Testis (tissue), 2 donors: ENCODE data around the gene GALNT4.

Source experiments
- POLR2A ChIP-seq: fragments of 450-650 bp; IDR thresholded peaks from one replicate; pipeline ENCODE4 v1.6.1; 2017; ENCODE audit warnings: antibody characterized with exemption, mild to moderate bottlenecking, moderate library complexity
- TF ChIP-seq, protein P1 (sequence below), 3 experiments: fragments of 450-650 bp in 2 of 3; fragments of 200-600 bp in 1 of 3; sonication (generic) in 1 of 3; IDR thresholded peaks; one replicate each; pipeline ENCODE4 v1.5.1; 2016 to 2019; ENCODE audit warnings: antibody characterized with exemption in 3 of 3, mild to moderate bottlenecking in 2 of 3, moderate library complexity in 1 of 3

DNA sequence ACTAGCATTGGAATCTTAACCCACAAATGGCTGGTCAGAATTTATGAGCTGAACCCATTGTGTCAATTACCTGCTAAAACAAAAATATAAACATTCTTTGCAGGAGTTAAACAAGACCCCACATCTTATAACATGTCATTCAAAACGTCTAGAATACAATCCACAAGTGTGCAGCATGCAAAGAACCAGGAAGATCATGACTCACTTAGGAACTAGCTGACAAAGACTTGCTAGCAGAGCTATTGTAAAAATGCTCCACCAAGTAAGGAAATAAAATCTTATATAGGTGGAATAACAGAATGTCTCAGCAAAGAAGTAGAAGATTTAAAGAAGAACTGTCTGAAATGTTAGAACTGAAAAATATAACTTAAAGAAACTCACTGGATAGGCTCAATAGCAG lies 27.8 kb upstream of the GALNT4 start:
- TF ChIP-seq, protein P1, sequence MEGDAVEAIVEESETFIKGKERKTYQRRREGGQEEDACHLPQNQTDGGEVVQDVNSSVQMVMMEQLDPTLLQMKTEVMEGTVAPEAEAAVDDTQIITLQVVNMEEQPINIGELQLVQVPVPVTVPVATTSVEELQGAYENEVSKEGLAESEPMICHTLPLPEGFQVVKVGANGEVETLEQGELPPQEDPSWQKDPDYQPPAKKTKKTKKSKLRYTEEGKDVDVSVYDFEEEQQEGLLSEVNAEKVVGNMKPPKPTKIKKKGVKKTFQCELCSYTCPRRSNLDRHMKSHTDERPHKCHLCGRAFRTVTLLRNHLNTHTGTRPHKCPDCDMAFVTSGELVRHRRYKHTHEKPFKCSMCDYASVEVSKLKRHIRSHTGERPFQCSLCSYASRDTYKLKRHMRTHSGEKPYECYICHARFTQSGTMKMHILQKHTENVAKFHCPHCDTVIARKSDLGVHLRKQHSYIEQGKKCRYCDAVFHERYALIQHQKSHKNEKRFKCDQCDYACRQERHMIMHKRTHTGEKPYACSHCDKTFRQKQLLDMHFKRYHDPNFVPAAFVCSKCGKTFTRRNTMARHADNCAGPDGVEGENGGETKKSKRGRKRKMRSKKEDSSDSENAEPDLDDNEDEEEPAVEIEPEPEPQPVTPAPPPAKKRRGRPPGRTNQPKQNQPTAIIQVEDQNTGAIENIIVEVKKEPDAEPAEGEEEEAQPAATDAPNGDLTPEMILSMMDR (IDR thresholded peaks at IDR 0.05) = no peak
- no peak for TF ChIP-seq POLR2A
